H9 (cell line): Measurements from ENCODE around the gene ROM1. TPM values are rescaled to one million over a fixed set of nuclear protein-coding genes. Genes with fewer than 3 reads are reported as not detected.
A peak's percentile ranks its signal among the peaks of the same experiment; 100 is the strongest.

Experiments
- DNase-seq: peaks from one replicate; pipeline ENCODE4 v3.0.0-alpha.2; 2017
- H2AFZ ChIP-seq: one replicate; pipeline ENCODE4 v1.6.1; 2013; ENCODE audit warnings: mild to moderate bottlenecking, low read length, control low read depth, moderate library complexity
- H2AK5ac ChIP-seq: 2 replicates; pipeline ENCODE4 v1.6.1; 2013; ENCODE audit warnings: low read length, control low read depth, mixed read lengths; ENCODE audit not compliant: insufficient read length
- H2BK120ac ChIP-seq: one replicate; pipeline ENCODE4 v1.6.1; 2013; ENCODE audit warnings: low read depth, mild to moderate bottlenecking, low read length, control low read depth, inconsistent platforms; ENCODE audit not compliant: poor library complexity, severe bottlenecking
- H2BK12ac ChIP-seq: 2 replicates; pipeline ENCODE4 v1.6.1; 2013; ENCODE audit warnings: low read length, control low read depth, mixed read lengths, low read depth; ENCODE audit not compliant: insufficient read length
- H2BK15ac ChIP-seq: 2 replicates; pipeline ENCODE4 v1.6.1; 2013; ENCODE audit warnings: low read depth, low read length, control low read depth
- H2BK20ac ChIP-seq: one replicate; pipeline ENCODE4 v1.6.1; 2013; ENCODE audit warnings: low read depth, mild to moderate bottlenecking, low read length, control low read depth, inconsistent platforms; ENCODE audit not compliant: poor library complexity, severe bottlenecking
- H2BK5ac ChIP-seq: 2 replicates; pipeline ENCODE4 v1.6.1; 2013; ENCODE audit warnings: low read length, control low read depth, mixed read lengths; ENCODE audit not compliant: insufficient read length
- H3K14ac ChIP-seq: 2 replicates; pipeline ENCODE4 v1.6.1; 2013; ENCODE audit warnings: low read length, control low read depth; ENCODE audit not compliant: insufficient read depth
- H3K18ac ChIP-seq: 2 replicates; pipeline ENCODE4 v1.6.1; 2013; ENCODE audit warnings: low read depth, mild to moderate bottlenecking, mixed read lengths, low read length, control low read depth; ENCODE audit not compliant: insufficient read length
- H3K23ac ChIP-seq: 2 replicates; pipeline ENCODE4 v1.6.1; 2013; ENCODE audit warnings: low read length, control low read depth, mixed read lengths, low read depth; ENCODE audit not compliant: insufficient read length
- H3K23me2 ChIP-seq: 2 replicates; pipeline ENCODE4 v1.6.1; 2013; ENCODE audit warnings: low read depth, mild to moderate bottlenecking, mixed read lengths, low read length, control low read depth; ENCODE audit not compliant: insufficient read length, poor library complexity, severe bottlenecking
- H3K27ac ChIP-seq: 2 replicates; pipeline ENCODE4 v1.5.1; 2013; ENCODE audit warnings: low read length, control low read depth, mixed read lengths, low read depth; ENCODE audit not compliant: insufficient read length
- H3K27me3 ChIP-seq: 2 replicates; pipeline ENCODE4 v1.6.1; 2013; ENCODE audit warnings: low read length, control low read depth, inconsistent platforms; ENCODE audit not compliant: insufficient read depth
- H3K4ac ChIP-seq: 2 replicates; pipeline ENCODE4 v1.6.1; 2013; ENCODE audit warnings: low read depth, mild to moderate bottlenecking, control low read depth, inconsistent platforms, low read length, moderate library complexity
- H3K4me1 ChIP-seq: 2 replicates; pipeline ENCODE4 v1.6.1; 2013; ENCODE audit warnings: low read length, control low read depth, inconsistent platforms; ENCODE audit not compliant: insufficient read depth
- H3K4me2 ChIP-seq: 2 replicates; pipeline ENCODE4 v1.6.1; 2013; ENCODE audit warnings: low read length, control low read depth, mixed read lengths; ENCODE audit not compliant: insufficient read length, insufficient read depth
- H3K56ac ChIP-seq: 2 replicates; pipeline ENCODE4 v1.6.1; 2013; ENCODE audit warnings: low read depth, mild to moderate bottlenecking, mixed read lengths, low read length, control low read depth; ENCODE audit not compliant: insufficient read length
- H3K79me1 ChIP-seq: 2 replicates; pipeline ENCODE4 v1.6.1; 2013; ENCODE audit warnings: low read depth, mild to moderate bottlenecking, moderate library complexity, low read length, control low read depth, inconsistent platforms; ENCODE audit not compliant: insufficient read depth, poor library complexity, severe bottlenecking
- H3K79me2 ChIP-seq: 2 replicates; pipeline ENCODE4 v1.6.1; 2013; ENCODE audit warnings: low read length, control low read depth, inconsistent platforms; ENCODE audit not compliant: insufficient read depth
- H3K9ac ChIP-seq: 2 replicates; pipeline ENCODE4 v1.6.1; 2013; ENCODE audit warnings: low read length, control low read depth, mixed read lengths; ENCODE audit not compliant: insufficient read length; ENCODE audit errors: extremely low read depth
- H3K9me3 ChIP-seq: one replicate; pipeline ENCODE4 v1.6.1; 2013; ENCODE audit warnings: low read depth, low read length, inconsistent platforms; ENCODE audit not compliant: control insufficient read depth
- H3T11ph ChIP-seq: one replicate; pipeline ENCODE4 v1.6.1; 2013; ENCODE audit warnings: mild to moderate bottlenecking, low read length, control low read depth, inconsistent platforms
- H4K20me1 ChIP-seq: one replicate; pipeline ENCODE4 v1.6.1; 2013; ENCODE audit not compliant: control insufficient read depth, insufficient read length, insufficient read depth
- H4K5ac ChIP-seq: 2 replicates; pipeline ENCODE4 v1.6.1; 2013; ENCODE audit warnings: low read depth, mild to moderate bottlenecking, mixed read lengths, low read length, control low read depth; ENCODE audit not compliant: insufficient read length
- H4K8ac ChIP-seq: replicated peaks from 2 replicates; pipeline ENCODE4 v1.6.1; 2013; ENCODE audit warnings: low read length, control low read depth, mixed read lengths, low read depth; ENCODE audit not compliant: insufficient read length
- H4K91ac ChIP-seq: 2 replicates; pipeline ENCODE4 v1.6.1; 2013; ENCODE audit warnings: low read depth, mild to moderate bottlenecking, moderate library complexity, mixed read lengths, low read length, control low read depth; ENCODE audit not compliant: insufficient read length
- H3K27ac Mint-ChIP-seq, 3 experiments: 2 replicates in 2 of 3; 3 replicates in 1 of 3; pipeline ENCODE4 v1.8.0; 2020 to 2021; ENCODE audit warnings: mixed read lengths in 3 of 3, mild to moderate bottlenecking in 1 of 3, moderate library complexity in 1 of 3
- H3K27me3 Mint-ChIP-seq: 2 replicates; pipeline ENCODE4 v1.8.0; 2021; ENCODE audit warnings: low read depth, mild to moderate bottlenecking, moderate library complexity, mixed read lengths
- H3K36me3 Mint-ChIP-seq, 3 experiments: 2 replicates in 2 of 3; 3 replicates in 1 of 3; pipeline ENCODE4 v1.8.0; 2020 to 2021; ENCODE audit warnings: low read depth in 3 of 3, mixed read lengths in 3 of 3; ENCODE audit not compliant: insufficient read depth in 1 of 3
- H3K4me1 Mint-ChIP-seq, 2 experiments: 2 replicates each; pipeline ENCODE4 v1.8.0; 2020; ENCODE audit warnings: mixed read lengths in 2 of 2
- H3K4me3 Mint-ChIP-seq, 2 experiments: 2 replicates in 1 of 2; 3 replicates in 1 of 2; pipeline ENCODE4 v1.8.0; 2020 to 2021; ENCODE audit warnings: mild to moderate bottlenecking in 2 of 2, mixed read lengths in 2 of 2, moderate library complexity in 1 of 2
- H3K9me3 Mint-ChIP-seq, 2 experiments: 2 replicates in 1 of 2; 3 replicates in 1 of 2; pipeline ENCODE4 v1.8.0; 2020; ENCODE audit warnings: mild to moderate bottlenecking in 2 of 2, mixed read lengths in 2 of 2, moderate library complexity in 1 of 2
- WGBS: extraction: QIAGEN DNeasy Blood & Tissue Kit; methylation state at CpG from one replicate; pipeline ENCODE4 v1.1.7; 2013; ENCODE audit warnings: missing lambda C conversion rate, low lambda C conversion rate, mixed read lengths; ENCODE audit not compliant: insufficient read length; ENCODE audit errors: extremely low coverage; 5-methylcytosine and 5-hydroxymethylcytosine counted together
- total RNA-seq: library from RNA; stranded (reverse); gene quantifications from 2 replicates; pipeline ENCODE4 v1.2.1, GENCODE V29; 2021
- TF ChIP-seq, protein P1 (sequence below): fragments of 200-600 bp; sonication (generic); conservative IDR thresholded peaks from 3 replicates; pipeline ENCODE4 v1.8.0; 2021; ENCODE audit warnings: antibody characterized with exemption, mild to moderate bottlenecking

The ROM1 gene
- total RNA-seq, 1 experiment from 2014 or later, result 0.79 TPM

- no peak overlapping the region for H2BK5ac ChIP-seq
- H3K14ac ChIP-seq, result no peak overlapping the region
- no peaks in the 10 kb centered on the region for H3K79me1 ChIP-seq
- no peak overlapping the region for H2AFZ ChIP-seq
- no peak overlapping the region for H3K23ac ChIP-seq
- H3K18ac ChIP-seq, result no peak overlapping the region
- H4K91ac ChIP-seq, result no peak overlapping the region
- H2BK120ac ChIP-seq, result no peak overlapping the region
- peak overlapping the region; percentile 98 to 100 for H3K4me3 Mint-ChIP-seq
- H3T11ph ChIP-seq, result no peak overlapping the region
- no peak overlapping the region for H3K27ac ChIP-seq
- no peak for DNase-seq
- H3K27me3 ChIP-seq, result no peaks in the 10 kb centered on the region
- H3K56ac ChIP-seq, result no peak overlapping the region
- no peak overlapping the region for H4K8ac ChIP-seq
- H4K5ac ChIP-seq, result no peak overlapping the region
- peaks cover 10% of the 10 kb centered on the region; the same call in 1 of the 2 replicates for H3K79me2 ChIP-seq
- peak overlapping the region; percentile 86 for H3K9ac ChIP-seq
- H2BK20ac ChIP-seq, result no peak overlapping the region
- H4K20me1 ChIP-seq, result no peaks in the 10 kb centered on the region
- peaks cover 3% of the 10 kb centered on the region; the same call in 1 of the 2 replicates for H3K4me1 ChIP-seq
- H3K9me3 Mint-ChIP-seq, result no peaks in the 10 kb centered on the region
- peak overlapping the region; percentile 84 to 98 (median 98) for H3K27ac Mint-ChIP-seq
- TF ChIP-seq, protein P1, sequence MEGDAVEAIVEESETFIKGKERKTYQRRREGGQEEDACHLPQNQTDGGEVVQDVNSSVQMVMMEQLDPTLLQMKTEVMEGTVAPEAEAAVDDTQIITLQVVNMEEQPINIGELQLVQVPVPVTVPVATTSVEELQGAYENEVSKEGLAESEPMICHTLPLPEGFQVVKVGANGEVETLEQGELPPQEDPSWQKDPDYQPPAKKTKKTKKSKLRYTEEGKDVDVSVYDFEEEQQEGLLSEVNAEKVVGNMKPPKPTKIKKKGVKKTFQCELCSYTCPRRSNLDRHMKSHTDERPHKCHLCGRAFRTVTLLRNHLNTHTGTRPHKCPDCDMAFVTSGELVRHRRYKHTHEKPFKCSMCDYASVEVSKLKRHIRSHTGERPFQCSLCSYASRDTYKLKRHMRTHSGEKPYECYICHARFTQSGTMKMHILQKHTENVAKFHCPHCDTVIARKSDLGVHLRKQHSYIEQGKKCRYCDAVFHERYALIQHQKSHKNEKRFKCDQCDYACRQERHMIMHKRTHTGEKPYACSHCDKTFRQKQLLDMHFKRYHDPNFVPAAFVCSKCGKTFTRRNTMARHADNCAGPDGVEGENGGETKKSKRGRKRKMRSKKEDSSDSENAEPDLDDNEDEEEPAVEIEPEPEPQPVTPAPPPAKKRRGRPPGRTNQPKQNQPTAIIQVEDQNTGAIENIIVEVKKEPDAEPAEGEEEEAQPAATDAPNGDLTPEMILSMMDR, result no peak
- H3K27me3 Mint-ChIP-seq, result no peaks in the 10 kb centered on the region
- H3K4me1 Mint-ChIP-seq, result peaks cover 7 to 9% of the 10 kb centered on the region in 2 experiments
- no peaks in the 10 kb centered on the region for H3K9me3 ChIP-seq
- H2BK15ac ChIP-seq, result no peak overlapping the region
- no peak overlapping the region for H2AK5ac ChIP-seq
- WGBS, result no CpG with 5 or more reads among the region's 11 CpGs
- H3K36me3 Mint-ChIP-seq, result peaks cover 14 to 47% (median 32%) of the 10 kb centered on the region in 3 experiments
- peaks cover 5% of the 10 kb centered on the region for H3K23me2 ChIP-seq
- no peak overlapping the region for H3K4ac ChIP-seq
- H3K4me2 ChIP-seq, result peak overlapping the region; percentile 74
- no peak overlapping the region for H2BK12ac ChIP-seq
Observed at GRCh38 chr11:62645671-62645945, 32.6 kb downstream of the ROM1 start.
